HG03039 (cell line): ENCODE results near the gene SLC27A1.
"Not testable (repeated sequence)": the region's sequence is repeated elsewhere in the genome, so short reads cannot be mapped to it uniquely, and the experiment has no call there.

ENCODE experiments used
- ATAC-seq: cut with Tn5 transposase; IDR thresholded peaks from one replicate; pipeline ENCODE4 v1.9.1; 2021; ENCODE audit warnings: mild to moderate bottlenecking, moderate library complexity; ENCODE audit not compliant: unreplicated experiment

The SLC27A1 gene

DNA sequence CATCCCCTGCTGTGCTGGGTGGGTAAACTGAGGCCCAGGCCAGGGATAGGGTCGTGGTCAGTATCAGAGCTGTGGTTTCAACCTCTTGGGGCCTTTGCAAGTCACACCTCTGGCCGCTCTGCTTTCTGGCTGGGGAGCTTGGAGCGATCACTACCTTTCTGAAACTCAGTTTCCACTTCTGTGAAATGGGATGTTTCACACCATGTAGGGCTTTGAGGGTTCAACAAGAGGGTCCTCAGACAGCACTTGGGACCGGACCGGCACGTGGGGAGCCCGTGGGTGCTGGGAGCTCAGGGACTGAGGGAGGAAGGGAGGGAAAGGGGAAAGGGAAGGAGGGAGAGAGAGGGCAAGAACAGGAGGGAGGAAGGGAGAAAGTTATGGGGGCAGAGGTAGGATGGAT, 62.2 kb downstream of the SLC27A1 start:
- ATAC-seq = no peak

GRCh38 chr19:17534767-17535166, 64.4 kb downstream of the SLC27A1 start:
- ATAC-seq = no peak

- ATAC-seq = no peak
These were observed 66.6 kb downstream of the SLC27A1 start for GRCh38 chr19:17536955-17537354.

DNA sequence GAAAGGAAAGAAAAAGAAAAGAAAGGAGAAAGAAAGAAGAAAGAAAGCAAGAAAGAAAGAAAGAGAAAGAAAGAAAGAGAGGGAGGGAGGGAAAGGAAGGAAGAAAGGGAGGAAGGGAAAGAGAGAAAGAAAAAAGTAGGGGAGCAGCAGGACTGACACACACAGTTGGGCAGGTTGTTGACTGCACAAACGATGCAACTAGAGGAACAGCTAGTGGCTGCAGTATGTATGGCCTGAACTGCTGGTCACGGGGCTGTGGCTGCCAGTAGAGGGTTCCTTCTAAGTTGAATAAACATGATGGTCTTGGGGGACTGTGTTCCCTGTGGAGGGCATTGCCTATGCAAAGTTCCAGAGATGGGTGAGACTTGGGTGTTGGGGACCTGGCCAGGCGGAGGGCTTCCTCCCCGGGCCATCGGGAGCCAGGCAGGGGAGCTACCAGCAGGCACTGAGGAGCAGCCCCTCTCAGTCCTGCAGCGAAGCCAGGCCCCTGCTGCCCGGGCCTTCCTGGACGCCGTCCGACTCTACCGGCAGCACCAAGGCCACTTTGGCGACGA, 68.4 kb downstream of the SLC27A1 start:
- no peak for ATAC-seq

- ATAC-seq = no peak
These were observed 69.2 kb downstream of the SLC27A1 start for GRCh38 chr19:17539238-17540117.

GRCh38 chr19:17540174-17540573, 69.8 kb downstream of the SLC27A1 start:
- ATAC-seq = no peak

- no peak for ATAC-seq
These were observed 70.9 kb downstream of the SLC27A1 start for GRCh38 chr19:17541184-17541759.

- ATAC-seq = no peak
These were observed 71.7 kb downstream of the SLC27A1 start for GRCh38 chr19:17542042-17542441.

GRCh38 chr19:17542793-17543582, 72.7 kb downstream of the SLC27A1 start:
- no peak for ATAC-seq

DNA sequence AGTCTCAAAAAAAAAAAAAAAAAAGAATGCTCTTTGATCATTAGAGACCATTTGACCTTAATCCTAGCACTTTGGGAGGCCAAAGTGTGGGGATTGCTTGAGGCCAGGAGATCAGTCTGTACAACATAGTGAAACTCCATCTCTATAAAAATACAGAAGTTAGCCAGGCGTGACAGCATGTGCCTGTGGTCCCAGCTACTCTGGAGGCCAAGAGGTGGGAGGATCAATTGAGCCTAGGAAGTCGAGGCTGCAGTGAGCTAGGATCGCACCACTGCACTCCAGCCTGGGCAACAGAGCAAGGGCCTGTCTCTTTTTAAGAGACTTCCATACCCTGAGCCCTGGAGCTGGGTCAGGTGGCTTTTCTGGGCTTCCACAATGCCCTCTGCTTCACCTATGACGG, 73.7 kb downstream of the SLC27A1 start:
- no peak for ATAC-seq

DNA sequence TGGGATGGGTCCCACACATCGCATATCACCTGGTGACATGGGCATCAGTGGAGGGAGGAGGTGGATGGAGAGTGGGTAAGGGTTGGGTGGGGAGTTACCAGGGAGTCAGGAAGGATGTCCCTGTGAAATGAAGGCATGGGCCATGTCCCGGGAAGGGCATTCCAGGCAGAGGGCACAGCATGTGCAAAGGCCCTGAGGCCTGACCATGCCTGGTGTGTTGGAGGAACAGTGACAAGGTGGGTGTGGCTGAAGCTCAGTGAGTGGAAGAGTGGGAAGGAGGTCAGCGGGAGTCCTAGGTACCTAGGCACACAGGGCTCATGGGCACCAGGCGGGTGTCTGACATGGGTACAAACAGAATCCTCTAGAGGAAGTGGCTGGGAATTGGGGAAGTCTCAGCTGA, 74.1 kb downstream of the SLC27A1 start:
- no peak for ATAC-seq

GRCh38 chr19:17548145-17548544, 77.8 kb downstream of the SLC27A1 start:
- ATAC-seq = no peak

- no peak for ATAC-seq
These were observed 78.9 kb downstream of the SLC27A1 start for GRCh38 chr19:17549085-17549740.

DNA sequence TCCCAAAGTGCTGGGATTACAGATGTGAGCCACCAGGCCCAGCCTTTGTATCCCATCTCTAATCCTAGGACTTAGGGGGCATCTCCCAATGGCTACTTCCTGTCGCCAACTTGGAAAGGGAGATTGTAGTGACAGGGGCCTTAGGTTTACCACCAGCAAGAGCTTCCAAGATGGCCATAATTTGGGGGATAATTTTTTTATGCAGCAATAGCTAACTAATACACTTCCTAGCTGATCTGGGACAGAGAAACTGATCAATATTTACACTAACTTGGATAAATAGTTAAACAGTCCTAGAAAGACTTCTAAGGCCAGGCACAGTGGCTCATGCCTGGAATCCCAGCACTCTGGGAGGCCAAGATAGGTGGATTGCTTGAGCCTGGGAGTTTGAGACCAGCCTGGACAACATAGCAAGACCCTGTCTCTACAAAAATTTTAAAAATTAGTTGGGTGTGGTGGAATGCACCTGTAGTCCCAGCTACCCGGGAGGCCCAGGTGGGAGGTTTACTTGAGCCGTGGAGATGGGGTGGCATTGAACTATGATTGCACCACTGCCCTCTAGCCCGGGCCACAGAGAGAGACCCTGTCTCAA, 79.8 kb downstream of the SLC27A1 start:
- ATAC-seq = no peak

GRCh38 chr19:17552735-17553134, 82.4 kb downstream of the SLC27A1 start:
- ATAC-seq = not testable (repeated sequence)

DNA sequence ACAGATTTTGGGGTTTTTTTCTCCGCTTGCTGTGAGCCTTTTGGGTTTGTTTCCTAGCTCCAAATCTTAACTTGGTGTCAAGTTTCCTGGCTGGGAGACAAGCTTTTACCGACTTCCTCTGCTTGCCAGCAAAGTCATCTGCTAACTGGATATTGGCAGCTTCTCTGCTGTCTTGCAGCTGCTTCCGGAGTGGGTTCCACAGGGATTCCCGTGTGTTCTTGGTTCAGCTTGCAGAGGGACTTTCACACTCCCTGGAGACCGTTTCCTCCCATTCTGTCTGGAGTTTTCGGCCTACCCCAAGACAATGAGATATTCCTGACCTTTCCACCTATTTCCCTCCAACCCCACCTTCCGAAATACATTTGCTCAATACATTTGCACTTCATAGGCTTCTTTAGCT, 82.9 kb downstream of the SLC27A1 start:
- ATAC-seq = no peak

- peak; percentile 3 for ATAC-seq
These were observed 84.7 kb downstream of the SLC27A1 start for GRCh38 chr19:17554968-17555479.

DNA sequence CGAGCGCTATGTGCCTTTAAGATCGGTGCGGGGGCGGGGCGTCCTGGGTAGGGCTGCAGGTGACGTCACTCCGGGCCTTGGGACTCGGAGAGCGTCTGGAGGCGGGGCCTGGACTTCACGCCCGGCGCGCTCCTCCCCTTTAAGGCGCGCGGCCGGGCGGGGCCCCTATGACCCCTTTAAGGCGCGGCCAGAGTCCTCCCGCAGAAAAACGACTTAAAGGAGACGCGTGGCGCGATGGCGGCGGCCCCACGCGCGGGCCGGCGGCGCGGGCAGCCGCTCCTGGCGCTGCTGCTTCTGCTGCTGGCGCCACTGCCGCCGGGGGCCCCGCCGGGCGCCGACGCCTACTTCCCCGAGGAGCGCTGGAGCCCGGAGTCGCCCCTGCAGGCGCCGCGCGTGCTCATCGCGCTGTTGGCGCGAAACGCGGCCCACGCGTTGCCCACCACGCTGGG, 85.2 kb downstream of the SLC27A1 start, which contains the start of gene COLGALT1:
TSS of gene COLGALT1 (plus strand) at position 170 of the 449 bp plus-strand sequence. CDS start at position 235, 65 bp downstream.
- peak; percentile 73 for ATAC-seq
